Fibroblast of skin of scalp (primary cell): Measurements from ENCODE around the gene PTGER1.
"Not testable (repeated sequence)": the region's sequence is repeated elsewhere in the genome, so short reads cannot be mapped to it uniquely, and the experiment has no call there.

ENCODE experiments used
- DNase-seq: peaks from one replicate; pipeline ENCODE4 v3.0.0-alpha.2; 2013

The PTGER1 gene

DNA sequence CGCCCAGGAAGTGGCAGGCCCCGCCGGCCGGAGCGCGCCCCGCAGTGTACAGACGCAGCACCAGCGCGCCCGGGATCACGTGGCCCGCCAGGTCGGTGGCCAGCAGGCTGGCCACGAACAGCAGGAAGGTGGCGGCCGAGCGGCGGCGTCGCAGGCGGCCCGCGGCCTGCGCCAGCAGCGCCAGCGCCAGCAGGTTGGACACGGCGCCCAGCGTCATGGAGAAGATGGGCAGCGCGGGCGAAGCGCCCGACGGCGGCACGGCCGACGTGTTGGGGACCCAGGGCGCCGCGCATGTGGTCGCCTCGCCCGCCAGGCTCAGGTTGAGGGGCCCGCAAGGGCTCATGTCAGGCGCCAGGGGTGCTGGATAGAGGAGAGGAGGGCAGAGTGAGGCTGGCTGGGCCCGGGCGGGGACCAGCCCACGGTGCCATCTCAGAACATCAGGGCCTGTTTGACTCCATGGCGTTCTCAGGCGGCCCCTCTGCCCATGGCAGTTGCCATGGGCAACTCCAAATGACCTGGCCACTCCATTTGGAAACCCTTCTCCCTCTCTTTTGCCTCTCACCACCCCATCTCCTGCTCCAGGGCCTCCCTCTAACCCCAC lies 1.1 kb downstream of the PTGER1 start:
- DNase-seq = no peak

DNA sequence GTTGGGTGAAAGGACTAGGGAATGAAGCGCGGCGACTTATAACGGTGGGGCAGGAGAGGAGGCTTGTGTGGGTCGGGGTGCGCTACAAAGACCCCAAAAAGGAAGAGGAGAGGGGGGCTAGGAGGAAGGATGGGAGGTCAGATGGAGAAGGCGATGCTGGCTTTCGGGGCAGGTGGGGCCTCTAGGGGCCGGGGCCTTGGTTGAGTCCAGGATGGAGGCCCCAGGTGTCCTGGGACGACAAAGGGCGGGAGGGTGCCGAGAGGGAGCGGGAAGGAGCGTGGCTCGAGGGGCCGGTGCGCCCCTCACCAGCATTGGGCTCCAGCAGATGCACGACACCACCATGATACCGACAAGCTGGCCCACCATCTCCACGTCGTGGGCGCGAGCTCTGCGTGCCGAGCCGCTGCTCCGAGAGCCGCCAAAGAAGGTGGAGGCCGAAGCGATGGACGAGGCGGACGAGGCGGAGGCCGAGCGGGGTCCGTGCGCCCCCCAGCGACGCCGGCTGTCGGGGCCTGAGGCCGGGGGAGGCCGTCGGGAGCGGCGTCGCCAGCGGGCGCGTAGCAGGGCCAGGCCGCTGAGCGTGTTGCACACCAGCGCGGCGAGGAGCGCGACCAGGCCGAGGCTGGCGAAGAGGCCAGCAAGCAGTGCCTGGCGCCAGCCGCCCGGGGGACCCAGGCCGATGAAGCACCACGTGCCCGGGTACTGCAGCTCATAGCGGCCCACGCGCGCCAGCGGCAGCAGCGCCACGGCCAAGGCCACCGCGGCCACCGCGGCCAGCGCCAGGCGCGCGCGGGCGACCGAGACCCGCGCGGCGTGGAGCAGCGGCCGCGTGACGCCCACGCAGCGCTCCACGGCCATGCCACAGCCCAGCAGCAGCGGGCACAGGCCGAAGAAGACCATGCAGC lies 1.8 kb downstream of the PTGER1 start:
- peak; percentile 19 for DNase-seq

DNA sequence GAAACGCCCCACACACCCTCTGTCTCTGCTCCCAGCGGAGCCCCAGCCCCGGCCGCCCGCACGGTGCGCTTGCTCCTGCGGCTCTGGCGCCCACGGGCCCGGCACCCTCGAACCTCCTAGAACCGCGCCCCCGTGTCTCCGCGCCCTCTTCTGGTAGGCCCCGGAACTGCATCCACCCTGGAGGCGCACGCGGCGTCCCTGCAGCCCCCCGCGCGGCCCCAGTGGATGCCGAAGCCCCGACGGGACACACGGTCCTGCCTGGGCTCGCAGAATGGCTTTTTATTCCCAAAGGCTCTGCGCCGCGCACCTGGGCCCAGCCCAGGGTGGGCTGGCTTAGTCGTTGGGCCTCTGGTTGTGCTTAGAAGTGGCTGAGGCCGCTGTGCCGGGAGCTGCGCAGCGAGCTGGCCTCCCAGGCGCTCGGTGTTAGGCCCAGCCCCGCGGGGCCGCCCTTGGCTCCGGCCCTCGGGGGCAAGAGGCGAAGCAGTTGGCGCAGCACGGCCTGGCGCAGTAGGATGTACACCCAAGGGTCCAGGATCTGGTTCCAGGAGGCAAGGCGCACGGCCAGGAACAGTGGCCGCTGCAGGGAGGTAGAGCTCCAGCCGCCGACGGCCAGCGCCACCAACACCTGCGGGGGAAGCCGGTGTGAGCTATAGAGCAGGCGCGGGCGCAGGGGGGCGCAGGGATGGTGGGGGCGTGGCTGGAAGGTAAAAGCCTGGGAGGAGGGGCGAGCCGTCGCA lies 2.8 kb downstream of the PTGER1 start:
- DNase-seq = peak; percentile 50

- no peak for DNase-seq
Measured at GRCh38 chr19:14471436-14472187, 3.5 kb downstream of the PTGER1 start.

GRCh38 chr19:14470031-14470876 lies 4.9 kb downstream of the PTGER1 start:
- no peak for DNase-seq

DNA sequence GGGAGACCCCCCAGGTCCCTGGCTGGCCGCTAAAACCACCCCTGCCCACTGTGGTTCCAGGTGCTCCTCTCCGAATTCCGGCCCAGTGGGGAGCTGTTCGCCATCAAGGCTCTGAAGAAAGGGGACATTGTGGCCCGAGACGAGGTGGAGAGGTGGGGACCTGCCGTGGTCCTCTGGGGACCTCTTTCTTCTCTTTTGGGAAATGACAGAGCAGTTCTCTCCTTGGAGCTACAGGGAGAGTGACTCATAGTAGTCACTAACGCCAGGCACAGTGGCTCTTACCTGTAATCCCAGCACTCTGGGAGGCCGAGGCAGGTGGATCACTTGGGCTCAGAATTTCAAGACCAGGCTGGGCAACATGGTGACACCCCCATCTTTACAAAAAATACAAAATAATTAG lies 7.3 kb downstream of the PTGER1 start:
- no peak for DNase-seq

DNA sequence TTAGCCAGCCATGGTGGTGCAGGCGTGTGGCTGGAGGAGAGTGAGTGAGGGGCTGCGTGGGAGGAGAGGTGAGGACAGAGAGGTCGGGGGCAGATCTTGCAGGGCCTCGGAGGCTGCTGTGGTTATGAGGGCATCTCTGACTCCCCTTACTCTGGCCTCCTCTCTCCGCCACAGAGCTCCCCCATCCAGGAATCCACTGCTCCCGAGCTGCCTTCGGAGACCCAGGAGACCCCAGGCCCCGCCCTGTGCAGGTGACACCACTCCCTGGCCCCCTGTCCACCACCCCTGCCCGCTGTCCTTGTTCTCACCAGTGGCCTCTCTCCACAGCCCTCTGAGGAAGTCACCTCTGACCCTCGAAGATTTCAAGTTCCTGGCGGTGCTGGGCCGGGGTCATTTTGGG lies 7.8 kb downstream of the PTGER1 start:
- DNase-seq = no peak

- no peak for DNase-seq
Measured at GRCh38 chr19:14463747-14464146, 11.4 kb downstream of the PTGER1 start.

GRCh38 chr19:14462401-14462800 lies 12.8 kb downstream of the PTGER1 start:
- not testable (repeated sequence) for DNase-seq

- DNase-seq = no peak
Measured at GRCh38 chr19:14460935-14461334, 14.2 kb downstream of the PTGER1 start.

DNA sequence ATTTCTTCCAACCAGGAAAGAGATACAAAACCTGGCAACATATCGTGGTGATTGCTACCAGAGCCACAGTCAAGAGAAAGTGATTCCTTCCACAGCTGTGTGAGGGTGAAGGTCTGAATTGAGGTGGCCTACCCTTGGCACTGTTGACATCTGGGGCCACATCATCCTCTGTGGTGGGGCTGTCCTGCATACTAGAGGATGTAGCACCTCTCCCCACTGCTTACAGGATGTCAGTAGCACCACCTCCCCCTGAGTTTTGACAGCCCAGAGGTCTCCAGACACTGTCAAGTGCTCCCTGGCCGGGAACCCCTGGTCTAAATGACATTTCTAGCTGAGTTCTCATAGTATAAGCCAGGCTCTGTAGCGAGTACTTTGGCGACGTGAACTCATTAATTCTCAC lies 15.5 kb downstream of the PTGER1 start:
- DNase-seq = no peak

GRCh38 chr19:14452303-14452702 lies 22.9 kb downstream of the PTGER1 start:
- DNase-seq = not testable (repeated sequence)

DNA sequence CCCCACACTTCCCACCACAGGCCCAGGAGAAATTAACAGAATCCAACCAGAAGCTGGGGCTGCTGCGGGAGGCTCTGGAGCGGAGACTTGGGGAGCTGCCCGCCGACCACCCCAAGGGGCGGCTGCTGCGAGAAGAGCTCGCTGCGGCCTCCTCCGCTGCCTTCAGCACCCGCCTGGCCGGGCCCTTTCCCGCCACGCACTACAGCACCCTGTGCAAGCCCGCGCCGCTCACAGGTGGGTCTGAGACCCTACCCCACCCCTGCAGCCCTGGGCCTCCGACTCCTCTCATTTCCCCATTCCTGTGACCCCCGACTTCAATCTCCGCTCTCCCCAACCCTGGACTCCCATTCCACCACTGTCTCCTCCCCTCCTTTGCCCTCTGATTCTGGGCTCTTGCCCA lies 24.3 kb downstream of the PTGER1 start:
- no peak for DNase-seq

GRCh38 chr19:14450168-14450874 lies 24.8 kb downstream of the PTGER1 start:
- peak; percentile 38 for DNase-seq

- DNase-seq = peak; percentile 30
Measured at GRCh38 chr19:14449321-14449720, 25.8 kb downstream of the PTGER1 start.

GRCh38 chr19:14446336-14447036 lies 28.7 kb downstream of the PTGER1 start:
- DNase-seq = no peak

- no peak for DNase-seq
Measured at GRCh38 chr19:14443632-14444216, 31.4 kb downstream of the PTGER1 start.

- DNase-seq = no peak
Measured at GRCh38 chr19:14442891-14443631, 32.1 kb downstream of the PTGER1 start.
